Transverse colon (tissue), 4 donors: Measurements from ENCODE around the gene MPV17L2.

ENCODE experiments used
- CTCF ChIP-seq, 5 experiments: fragments of 200-600 bp in 3 of 5; fragments of 450-650 bp in 2 of 5; sonication (generic) in 3 of 5; IDR thresholded peaks; 1 replicate in 2 of 5; 2 replicates in 3 of 5; pipeline ENCODE4 v1.5.1; 2016 to 2017; ENCODE audit warnings: antibody characterized with exemption in 5 of 5, inconsistent platforms in 3 of 5, mild to moderate bottlenecking in 2 of 5, moderate library complexity in 1 of 5
- POLR2AphosphoS5 ChIP-seq, 3 donors: sonication (generic); formaldehyde crosslinking; IDR thresholded peaks; one replicate each; pipeline ENCODE4 v1.6.1; 2016; ENCODE audit warnings: antibody characterized with exemption in 3 of 3

- TF ChIP-seq CTCF (IDR thresholded peaks at IDR 0.05): no peak
- TF ChIP-seq POLR2AphosphoS5 (IDR thresholded peaks at IDR 0.05): no peak
Observed at GRCh38 chr19:18234194-18234593, 41.2 kb downstream of the MPV17L2 start.
